PFSK-1 (cell line): ENCODE results near the gene HHIPL1.

Experiments
- POLR2AphosphoS5 ChIP-seq: IDR thresholded peaks from 2 replicates; pipeline ENCODE4 v1.6.1; 2012; ENCODE audit warnings: low read depth, mild to moderate bottlenecking, control low read depth, low read length, moderate library complexity
- REST ChIP-seq, 2 experiments: IDR thresholded peaks; 2 replicates each; pipeline versions ENCODE4 v1.6.1 to v1.8.0; 2011 to 2012; ENCODE audit warnings: low read depth in 2 of 2, low read length in 2 of 2, control low read depth in 1 of 2, inconsistent platforms in 1 of 2, mild to moderate bottlenecking in 1 of 2, moderate library complexity in 1 of 2; ENCODE audit not compliant: insufficient read depth in 1 of 2
- SIN3A ChIP-seq: IDR thresholded peaks from 2 replicates; pipeline ENCODE4 v1.6.1; 2012; ENCODE audit warnings: mild to moderate bottlenecking, low read length, moderate library complexity, borderline replicate concordance; ENCODE audit not compliant: insufficient read depth
- TAF1 ChIP-seq: IDR thresholded peaks from 2 replicates; pipeline ENCODE4 v1.6.1; 2012; ENCODE audit warnings: low read length, control low read depth, borderline replicate concordance; ENCODE audit not compliant: insufficient read depth

DNA sequence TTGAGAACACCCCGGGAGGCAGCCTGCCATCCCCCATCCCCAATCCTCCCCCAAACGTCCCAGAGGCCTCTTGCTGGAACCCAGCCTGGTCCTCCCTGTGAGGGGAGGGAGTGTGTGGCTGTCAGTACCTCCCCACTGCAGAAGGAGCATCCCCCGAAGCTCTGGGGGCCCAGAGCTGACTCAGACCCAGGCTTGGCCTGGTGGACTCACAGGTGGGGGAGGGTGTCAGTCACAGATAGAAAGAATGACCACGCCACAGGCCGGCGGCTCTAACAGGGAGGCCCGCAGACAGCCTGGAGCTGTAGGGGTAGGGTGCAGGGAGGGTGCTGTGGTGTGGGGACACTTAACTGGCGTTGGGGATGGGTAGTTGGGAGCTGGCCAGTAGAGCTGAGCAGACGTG, 5.3 kb downstream of the HHIPL1 start:
- TF ChIP-seq REST (IDR thresholded peaks at IDR 0.05; ENCODE audit: insufficient read depth in 1 of 2, low read depth in 2 of 2, low read length in 2 of 2) = no peak
- no peak for TF ChIP-seq SIN3A
- no peak for TF ChIP-seq TAF1
- no peak for TF ChIP-seq POLR2AphosphoS5
